ENCODE measurements around the gene PARD6B. TPM values are rescaled to one million over a fixed set of nuclear protein-coding genes. Genes with fewer than 3 reads are reported as not detected.

Gene PARD6B
- total RNA-seq, 1 experiment from 2014 or later: 41.3 TPM

- H3K27me3 ChIP-seq (ENCODE audit: insufficient read depth, low read length): no peaks in the 10 kb centered on the region
- no peak overlapping the region for H3K9ac ChIP-seq (ENCODE audit: low read length)
- no peak overlapping the region for H3K4me3 ChIP-seq (replicated peaks in 1 of 2; ENCODE audit: low read depth in 1 of 2, low read length in 2 of 2)
- no TSS peak for BruUV-seq (replicated peaks)
- H3K4me2 ChIP-seq (ENCODE audit: low read length): no peak overlapping the region
- H2AFZ ChIP-seq (ENCODE audit: low read depth, low read length, poor library complexity, severe bottlenecking): no peak overlapping the region
- H3K36me3 ChIP-seq (ENCODE audit: control insufficient read depth in 1 of 2, insufficient read depth in 2 of 2, low read length in 2 of 2): no peaks in the 10 kb centered on the region
- no peaks in the 10 kb centered on the region for H4K20me1 ChIP-seq (ENCODE audit: insufficient read depth)
- intact Hi-C loops (cut with micrococcal nuclease): no loop called here
- CTCF ChIA-PET: interaction anchor here (0.7 kb wide), 1 partner anchor 753 kb away, joined by 3 read pairs; no protein-coding TSS in a partner anchor
- ATAC-seq: no peak
- H3K9me2 ChIP-seq (ENCODE audit: insufficient read depth): no peaks in the 10 kb centered on the region
- RAD21 ChIA-PET (ENCODE audit: low non-redundant PET in 1 of 2, low total read pairs in 2 of 2, uncharacterized antibody in 2 of 2, unreplicated experiment in 2 of 2): interaction anchor here (0.7 kb wide), 2 partner anchors 96 to 237 kb away, joined by 3 read pairs; no protein-coding TSS in a partner anchor
- H3K27ac ChIP-seq (ENCODE audit: low read depth, low read length): no peak overlapping the region
- peak in 1 of 3 experiments; percentile 14; a peak in 1 of 6 replicates for TF ChIP-seq CTCF (IDR thresholded peaks at IDR 0.05 in 2 of 3, conservative IDR thresholded peaks at IDR 0.05 in 1 of 3; ENCODE audit: borderline replicate concordance in 1 of 3, insufficient read depth in 1 of 3, low read depth in 2 of 3, low read length in 2 of 3)
- no peak for TF ChIP-seq RAD21 (IDR thresholded peaks at IDR 0.05; ENCODE audit: low read depth)
- no peak for TF ChIP-seq FOSL1 (IDR thresholded peaks at IDR 0.05; ENCODE audit: low read depth)
- TF ChIP-seq CBX3 (IDR thresholded peaks at IDR 0.05; ENCODE audit: low read depth): peak; percentile 52; the same call in 1 of the 2 replicates
- TF ChIP-seq EZH2 (IDR thresholded peaks at IDR 0.05): no peak
- no peak for TF ChIP-seq ZNF274 (IDR thresholded peaks at IDR 0.05; ENCODE audit: low read depth, low read length)
- TF ChIP-seq MAX (IDR thresholded peaks at IDR 0.05): no peak
- TF ChIP-seq SIN3A (IDR thresholded peaks at IDR 0.05; ENCODE audit: low read depth): no peak
- no peak for TF ChIP-seq POLR2AphosphoS5 (IDR thresholded peaks at IDR 0.05; ENCODE audit: low read depth, low read length)
- TF ChIP-seq SP1 (IDR thresholded peaks at IDR 0.05; ENCODE audit: low read depth): no peak
- TF ChIP-seq CEBPB (IDR thresholded peaks at IDR 0.05; ENCODE audit: low read depth): no peak
- TF ChIP-seq EZH2phosphoT487 (IDR thresholded peaks at IDR 0.05; ENCODE audit: borderline replicate concordance): no peak
- no peak for TF ChIP-seq ELF1 (IDR thresholded peaks at IDR 0.05; ENCODE audit: borderline replicate concordance, low read depth)
- TF ChIP-seq EGR1 (IDR thresholded peaks at IDR 0.05; ENCODE audit: low read depth): no peak
- TF ChIP-seq TCF7L2 (IDR thresholded peaks at IDR 0.05; ENCODE audit: borderline replicate concordance, extremely low read depth, insufficient read depth, insufficient read length): no peak
- TF ChIP-seq REST (IDR thresholded peaks at IDR 0.05; ENCODE audit: low read depth): no peak
- no peak for TF ChIP-seq ZBTB33 (IDR thresholded peaks at IDR 0.05; ENCODE audit: extremely low read depth, insufficient replicate concordance, low read length)
- H3K4me1 ChIP-seq (ENCODE audit: control insufficient read depth in 1 of 2, insufficient read depth in 2 of 2, low read length in 2 of 2): peaks cover 36 to 86% of the 10 kb centered on the region in 2 experiments
- H3K79me2 ChIP-seq (ENCODE audit: insufficient read depth, low read length): no peaks in the 10 kb centered on the region
- no peaks in the 10 kb centered on the region for H3K9me3 ChIP-seq (ENCODE audit: control insufficient read depth in 1 of 2, insufficient read depth in 1 of 2, low read depth in 1 of 2, low read length in 2 of 2)
- POLR2A ChIA-PET: interaction anchor here (1.7 kb wide), 1 partner anchor 9 kb away, joined by 9 read pairs; no protein-coding TSS in a partner anchor
- DNase-seq (ENCODE audit: low read depth, low spot score): no peak
These were observed 10.8 kb upstream of the PARD6B start for GRCh38 chr20:50720582-50720981.

Data from HCT116 (cell line).